ENCODE measurements around the gene ABHD16A.

ABHD16A gene

DNA sequence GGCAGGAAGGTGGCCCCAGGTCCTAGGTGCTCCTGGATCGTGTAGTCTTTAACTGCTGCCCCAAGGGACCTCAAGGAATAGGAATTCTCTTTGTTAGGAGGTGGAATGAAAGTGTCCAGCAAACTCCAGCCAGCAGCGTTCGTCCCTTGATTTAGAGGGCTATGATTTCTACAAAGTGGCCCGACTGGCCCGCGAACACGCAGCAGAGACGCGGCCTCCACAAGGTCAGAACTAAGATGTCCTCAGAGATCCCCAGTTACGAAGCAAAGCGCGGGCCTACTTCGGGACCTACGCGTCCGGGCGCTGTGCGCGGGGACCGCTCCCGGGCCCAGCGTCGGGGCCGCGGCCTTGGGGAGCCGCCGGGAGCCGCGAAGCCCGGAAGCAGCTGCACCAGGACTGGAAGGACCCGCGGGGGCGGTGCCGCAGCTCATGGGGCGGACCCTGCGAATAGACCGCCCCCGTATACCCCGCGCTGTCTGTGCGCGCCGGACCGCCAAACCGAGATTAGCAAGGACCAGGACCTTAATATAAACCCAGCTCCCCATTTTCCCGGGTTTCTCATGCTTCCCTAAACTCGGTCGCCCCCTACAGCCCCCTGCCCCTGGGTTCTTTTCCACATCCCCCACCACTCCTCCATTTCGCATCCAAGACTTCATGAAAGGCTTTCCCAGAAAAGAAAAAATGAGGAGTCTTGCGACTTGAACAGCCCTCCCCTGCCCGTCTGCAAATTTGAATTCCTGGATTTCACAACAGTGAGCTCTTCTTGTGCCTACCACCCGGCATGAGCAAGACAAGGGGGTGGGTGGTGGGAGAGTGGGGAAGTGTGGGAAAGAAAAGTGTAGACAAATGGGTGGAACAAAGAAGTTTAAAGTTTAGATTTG, 42.5 kb downstream of the ABHD16A start, which contains the start of gene C6orf47:
TSS of gene C6orf47 (minus strand) at position 398 of the 881 bp plus-strand sequence. CDS start 831 bp downstream, outside the sequence.
- DNase-seq: peak; percentile 76

DNA sequence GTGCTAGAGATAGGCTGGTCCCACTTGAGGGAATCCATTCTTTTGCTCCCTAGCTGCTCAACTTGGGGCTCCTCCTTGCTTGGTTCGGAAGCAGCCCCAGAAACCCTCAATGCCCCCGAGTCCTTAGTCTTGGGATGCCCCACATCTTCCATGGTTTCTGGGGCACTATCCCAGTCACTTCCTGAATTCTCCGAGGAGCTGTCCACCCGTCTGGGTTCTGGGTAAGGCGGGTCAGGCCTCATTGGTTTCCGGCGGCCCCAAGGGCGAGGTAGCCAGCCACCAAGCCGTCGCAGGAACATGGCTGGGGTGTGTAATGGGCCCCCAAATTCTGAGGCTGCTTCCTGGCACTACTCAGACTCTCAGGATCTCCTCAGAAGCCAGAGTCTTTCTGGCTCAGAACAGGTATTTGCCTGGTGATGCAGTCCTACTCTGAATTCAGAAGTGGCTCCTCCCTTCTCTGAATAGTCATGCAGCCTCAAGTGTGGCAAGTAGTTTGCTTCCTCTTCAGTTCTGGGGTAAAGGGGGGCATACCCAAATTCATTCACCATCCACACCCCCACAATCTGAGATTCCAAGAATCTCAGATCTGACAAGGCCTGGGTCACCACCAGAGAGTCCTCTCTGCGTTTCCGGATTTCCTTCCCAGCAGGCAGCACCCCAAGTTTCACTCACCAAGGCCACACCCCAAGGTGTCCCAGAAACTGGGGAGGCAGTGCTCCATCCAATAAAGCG, 43.3 kb downstream of the ABHD16A start:
- DNase-seq: peak; percentile 42

DNA sequence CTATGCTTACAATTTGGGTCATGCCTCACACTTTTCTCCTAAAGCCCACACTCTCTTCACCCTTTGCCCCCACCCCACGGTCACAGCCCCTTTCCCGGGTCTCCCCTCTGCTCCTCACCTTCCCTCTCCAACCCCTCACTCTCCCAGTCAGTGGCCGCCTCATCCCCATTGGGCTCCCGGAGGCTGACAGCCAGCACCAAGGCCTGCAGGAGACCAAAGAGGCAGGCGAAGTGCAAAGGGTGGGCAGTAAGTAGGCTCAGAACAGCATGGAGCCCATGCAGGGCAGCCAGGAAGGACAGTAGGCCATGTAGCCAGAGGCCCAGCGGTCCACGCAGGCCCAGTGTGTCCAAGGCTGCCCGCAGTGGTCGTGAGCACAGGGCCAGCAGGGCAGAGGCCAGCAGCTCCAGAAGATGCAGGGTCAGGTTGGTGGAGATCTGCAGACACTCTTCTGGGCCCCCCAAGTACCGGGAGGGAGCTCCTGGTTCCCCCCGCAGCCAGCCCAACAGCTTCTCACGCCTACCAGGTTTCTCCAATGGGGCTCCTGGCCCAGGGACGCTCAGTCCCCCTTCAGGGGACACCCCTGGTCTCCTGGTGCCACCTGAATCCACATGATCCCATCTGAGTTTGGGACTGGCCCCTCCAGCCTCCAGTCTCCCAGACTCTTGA, 44.0 kb downstream of the ABHD16A start:
- no peak for DNase-seq

DNA sequence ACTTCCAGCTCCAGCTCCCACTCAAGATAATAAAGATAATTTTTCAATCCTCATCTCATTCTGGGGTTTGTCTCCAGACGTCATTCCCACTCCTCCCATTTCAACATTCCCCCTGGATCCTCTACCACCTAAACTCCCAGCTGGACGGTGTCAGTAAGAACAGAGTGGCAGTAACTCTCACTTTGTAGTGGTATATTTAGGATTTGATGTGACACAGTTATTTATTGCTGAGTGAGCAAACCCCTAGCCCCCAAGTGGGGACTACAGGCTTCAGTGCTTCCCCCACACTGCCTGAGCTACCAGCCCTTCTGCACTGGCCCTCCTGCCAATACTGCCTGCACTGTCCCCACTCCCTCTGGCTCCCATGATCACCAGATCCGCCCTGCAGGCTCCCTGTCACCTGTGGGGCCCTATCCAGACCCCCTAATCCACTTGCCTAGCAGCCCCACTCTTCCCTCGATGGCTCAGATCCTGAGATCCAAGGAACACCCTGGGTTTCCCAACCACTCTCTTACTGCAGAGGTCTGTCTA, 44.9 kb downstream of the ABHD16A start:
- no peak for DNase-seq

DNA sequence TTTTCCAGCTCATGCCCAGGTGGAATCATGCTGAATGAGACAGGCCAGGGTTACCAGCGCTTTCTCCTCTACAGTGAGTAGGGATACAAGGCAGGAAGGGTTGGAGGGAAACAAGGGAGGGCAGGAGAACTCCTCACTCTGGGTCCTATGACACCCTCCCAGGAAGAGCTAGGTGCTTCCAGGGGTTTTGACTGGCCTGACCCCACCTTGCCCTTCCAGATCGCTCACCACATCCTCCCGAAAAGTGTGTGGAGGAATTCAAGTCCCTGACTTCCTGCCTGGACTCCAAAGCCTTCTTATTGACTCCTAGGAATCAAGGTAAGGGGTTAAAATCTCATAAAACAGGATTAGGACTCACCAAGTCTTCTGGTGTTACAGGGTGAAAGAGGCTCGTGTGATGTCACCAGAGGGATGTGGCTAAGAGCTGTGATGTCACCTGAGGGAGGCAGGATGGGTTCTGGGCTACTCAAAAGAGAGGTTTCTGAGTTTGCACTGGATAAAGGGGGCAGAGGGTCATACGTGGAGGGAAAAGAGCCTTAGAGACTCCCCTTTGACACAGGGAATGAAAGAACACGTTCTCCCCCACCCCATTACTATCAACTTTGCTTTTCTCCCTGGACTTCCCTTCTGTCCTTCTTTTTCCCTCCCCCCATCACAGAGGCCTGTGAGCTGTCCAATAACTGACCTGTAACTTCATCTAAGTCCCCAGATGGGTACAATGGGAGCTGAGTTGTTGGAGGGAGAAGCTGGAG, 45.5 kb downstream of the ABHD16A start:
- no peak for DNase-seq

DNA sequence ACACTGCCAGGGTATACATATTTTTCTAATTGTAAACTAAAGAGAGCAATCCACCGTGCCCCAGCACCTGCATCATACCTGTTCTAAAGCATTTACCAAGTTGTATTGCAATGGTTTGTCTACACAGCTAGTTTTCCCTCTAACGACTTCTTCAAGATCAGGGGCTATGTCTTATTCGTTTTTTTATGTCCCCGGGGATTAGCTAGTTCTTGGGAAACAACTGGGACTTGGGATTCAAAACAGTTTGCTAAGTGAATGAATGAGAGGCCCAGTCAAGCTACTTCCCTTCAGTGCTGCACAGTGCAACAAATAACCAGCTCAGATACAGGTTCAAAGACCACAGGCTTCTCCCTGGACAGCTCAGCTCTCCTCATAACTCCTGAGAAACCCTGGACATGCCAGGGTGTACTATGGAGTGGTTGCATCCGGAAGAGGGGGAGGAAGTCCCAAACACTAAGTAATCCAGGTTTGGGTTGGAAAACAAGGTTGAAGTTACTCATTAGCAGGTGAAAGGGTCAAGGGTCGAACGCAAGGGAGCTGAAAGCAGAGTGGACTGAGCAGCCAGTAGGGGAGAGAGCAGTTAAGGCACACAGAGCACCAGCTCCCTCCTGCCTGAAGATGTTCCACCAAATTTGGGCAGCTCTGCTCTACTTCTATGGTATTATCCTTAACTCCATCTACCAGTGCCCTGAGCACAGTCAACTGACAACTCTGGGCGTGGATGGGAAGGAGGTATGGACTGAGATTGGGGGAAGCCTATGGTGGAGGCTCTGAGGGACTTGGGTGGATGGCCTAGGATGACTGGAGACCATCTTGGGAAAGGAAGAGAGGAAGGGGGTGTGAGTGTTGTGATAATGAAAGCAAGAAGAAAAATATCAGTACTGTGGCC, 47.5 kb downstream of the ABHD16A start, which contains the start of gene APOM:
TSS of gene APOM (plus strand) at position 546 of the 889 bp plus-strand sequence. CDS start at position 619, 73 bp downstream.
- no peak for DNase-seq

DNA sequence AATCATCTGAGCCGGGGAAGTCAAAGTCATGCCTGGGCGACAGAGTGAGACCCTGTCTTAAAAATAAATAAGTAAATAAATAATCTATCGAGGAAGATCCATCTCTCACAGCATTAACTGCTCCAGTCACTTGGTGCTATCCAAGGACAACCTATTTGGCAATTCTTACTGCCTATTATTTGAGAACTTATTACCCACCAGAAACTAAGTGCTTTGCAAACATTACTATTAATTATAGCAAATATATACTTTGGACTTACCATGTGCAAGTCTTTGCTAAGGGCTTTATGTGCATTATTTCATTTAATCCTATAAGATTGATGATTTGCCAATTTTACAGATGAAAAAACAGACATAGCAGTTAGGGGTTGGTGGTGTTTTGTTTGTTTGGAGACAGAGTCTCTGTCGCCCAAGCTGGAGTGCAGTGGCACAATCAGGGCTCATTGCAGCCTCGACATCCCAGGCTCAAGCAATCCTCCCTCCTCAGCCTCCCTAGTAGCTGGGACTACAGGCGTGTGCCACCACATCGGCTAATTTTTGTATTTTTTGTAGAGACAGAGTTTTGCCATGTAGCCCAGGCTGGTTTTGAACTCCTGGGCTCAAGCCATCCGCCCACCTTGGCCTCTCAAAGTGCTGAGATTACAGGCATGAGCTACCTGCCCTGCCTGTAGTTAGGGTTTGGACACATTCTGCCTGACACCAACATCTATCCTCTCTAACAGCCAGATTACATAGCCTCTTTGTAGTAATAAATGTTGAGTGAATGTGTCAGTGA, 48.4 kb downstream of the ABHD16A start:
- no peak for DNase-seq

DNA sequence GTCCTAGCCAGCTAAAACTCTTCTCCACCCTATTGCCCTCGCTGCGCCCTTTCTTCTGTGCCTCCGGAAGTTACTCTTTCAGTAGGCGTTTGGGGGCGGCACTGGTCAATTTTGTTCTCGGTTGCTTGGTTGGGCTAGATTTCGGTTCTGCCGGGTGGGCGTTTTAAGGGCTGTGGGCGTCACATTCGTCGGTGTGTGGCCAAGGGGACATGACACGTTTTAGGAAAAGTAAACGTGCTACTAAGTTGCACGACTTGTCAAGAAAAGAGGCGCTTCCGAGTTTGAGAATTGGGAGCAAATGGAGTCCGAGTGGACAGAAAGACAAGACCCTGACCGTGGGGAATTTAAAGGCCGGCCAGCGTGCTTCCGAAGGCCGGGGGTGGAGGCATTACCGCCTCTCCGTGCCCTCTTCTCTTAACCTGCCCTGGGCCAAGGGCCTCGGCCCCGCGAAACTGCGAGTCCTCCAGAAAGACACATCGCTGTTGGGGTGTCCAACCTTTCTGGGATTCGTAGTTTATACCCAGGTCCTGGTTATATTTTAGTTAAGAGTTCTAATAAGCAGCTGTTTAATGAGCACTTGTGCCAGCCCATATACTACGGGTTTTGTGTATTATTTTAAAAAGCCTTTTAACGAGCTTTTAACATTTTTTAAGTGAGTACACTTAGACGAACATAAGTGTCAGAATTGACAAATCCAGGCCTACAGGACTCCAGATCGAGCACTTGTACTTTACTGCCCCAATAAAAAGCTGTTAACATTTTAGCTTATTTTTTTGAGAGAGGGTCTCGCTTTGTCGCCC, 50.0 kb downstream of the ABHD16A start:
- peak; percentile 89 for DNase-seq

DNA sequence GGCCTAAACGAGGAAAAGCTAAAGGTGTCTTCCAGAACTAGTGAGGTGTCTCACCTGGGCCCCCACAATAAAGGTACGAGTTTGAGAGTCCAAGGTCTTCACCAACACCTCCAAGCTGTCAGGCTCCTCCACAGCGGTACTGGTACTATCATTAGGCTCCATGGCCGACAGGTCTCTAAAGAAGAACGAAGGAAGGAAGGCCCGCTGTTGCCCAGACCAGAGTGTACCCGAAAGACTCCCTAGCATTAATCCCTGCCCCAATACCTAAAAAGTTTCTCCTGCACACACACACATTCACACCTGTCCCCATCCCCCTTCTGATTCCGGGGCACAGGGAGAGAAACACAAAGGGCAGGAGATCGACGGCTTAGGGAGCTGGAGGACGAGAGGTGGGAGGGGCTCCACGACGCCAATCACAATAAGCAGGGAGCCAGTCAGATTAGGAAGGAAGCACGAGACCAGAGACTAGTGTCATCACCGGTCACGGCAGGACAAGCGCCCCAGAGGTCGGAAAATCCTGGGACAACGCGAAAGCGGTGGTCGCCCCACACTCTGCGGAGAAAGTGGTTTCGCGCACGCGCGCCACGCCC, 51.4 kb downstream of the ABHD16A start:
- no peak for DNase-seq

DNA sequence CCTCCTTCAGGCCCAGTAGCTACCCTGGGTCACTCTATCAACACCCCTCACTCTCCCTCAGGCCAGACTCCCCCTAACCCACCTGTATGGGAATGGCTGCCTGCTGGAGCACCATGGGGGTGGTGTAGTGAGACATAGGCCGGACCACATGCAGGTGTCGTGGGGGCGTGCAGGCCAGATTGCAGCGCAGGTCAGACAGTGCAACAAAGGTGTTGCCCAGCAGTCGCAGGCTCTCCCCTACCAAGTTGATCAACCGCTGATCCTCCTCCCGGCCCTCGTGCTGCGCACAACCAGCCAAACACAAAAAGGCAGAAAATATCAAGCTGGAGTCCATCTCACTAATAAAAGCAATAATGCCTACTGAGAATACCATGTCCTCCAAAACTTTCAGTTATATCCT, 57.8 kb downstream of the ABHD16A start:
- no peak for DNase-seq

DNA sequence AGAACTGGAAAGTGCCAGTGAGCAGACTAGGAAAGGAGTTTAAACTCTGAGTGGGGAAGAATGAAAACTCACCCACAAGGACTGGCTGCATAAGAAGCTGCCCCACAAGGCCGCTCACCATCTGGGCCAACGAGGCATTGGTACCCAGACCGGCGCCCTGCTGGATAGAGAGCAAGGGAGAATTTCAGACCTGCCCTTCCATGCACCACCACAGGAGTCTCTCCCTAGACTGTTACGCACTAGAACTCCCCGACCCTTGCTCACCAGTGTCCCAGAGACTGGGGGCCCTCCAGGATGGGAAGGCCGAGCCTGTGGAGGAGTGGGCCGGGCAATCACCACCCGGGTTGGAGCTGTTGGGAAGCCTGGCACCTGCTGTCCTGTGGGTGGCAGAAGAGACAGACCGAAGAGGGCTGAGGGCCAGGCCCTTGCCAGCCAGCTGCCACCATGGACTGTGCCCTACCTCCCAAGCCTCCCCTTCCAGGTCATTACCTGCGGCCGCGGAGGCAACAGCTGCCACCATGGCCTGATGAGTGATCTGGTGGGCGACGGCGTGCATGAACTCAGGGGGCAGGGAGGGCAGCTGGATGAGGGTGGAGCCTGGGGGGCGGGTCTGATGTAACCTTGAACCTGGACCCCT, 59.2 kb downstream of the ABHD16A start:
- DNase-seq: no peak

DNA sequence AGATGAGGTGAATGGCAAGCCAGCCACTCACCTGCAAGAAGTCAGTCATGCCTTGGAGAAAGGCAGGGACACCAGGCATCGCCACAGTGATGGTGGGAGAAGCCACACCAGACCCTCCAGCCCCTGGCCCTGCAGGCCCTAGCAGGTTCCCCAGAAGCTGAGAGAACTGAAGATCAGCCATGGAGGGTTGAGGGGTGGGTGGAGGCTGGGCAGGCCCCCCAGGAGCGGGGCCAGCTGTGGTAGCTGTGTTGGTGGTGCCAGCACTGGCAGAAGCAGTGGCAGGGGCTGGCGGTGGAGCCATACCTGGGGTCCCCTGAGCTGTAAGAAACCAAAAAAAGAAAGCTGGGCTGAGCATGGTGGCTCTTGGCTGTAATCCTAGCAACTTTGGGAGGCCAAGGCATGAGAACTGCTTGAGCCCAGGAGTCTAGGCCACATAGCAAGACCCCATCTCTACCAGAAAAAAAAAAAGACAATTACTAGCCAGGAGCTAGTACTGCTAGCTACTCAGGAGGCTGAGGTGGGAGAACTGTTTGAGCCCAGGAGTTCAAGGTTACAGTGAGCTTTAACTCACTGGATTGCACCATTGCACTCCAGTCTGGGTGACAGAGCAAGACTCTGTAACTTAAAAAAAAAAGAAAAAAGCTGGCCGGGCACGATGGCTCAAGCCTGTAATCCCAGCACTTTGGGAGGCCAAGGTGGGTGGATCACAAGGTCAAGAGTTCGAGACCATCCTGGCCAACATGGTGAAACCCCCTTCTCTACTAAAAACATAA, 60.1 kb downstream of the ABHD16A start:
- DNase-seq: no peak

DNA sequence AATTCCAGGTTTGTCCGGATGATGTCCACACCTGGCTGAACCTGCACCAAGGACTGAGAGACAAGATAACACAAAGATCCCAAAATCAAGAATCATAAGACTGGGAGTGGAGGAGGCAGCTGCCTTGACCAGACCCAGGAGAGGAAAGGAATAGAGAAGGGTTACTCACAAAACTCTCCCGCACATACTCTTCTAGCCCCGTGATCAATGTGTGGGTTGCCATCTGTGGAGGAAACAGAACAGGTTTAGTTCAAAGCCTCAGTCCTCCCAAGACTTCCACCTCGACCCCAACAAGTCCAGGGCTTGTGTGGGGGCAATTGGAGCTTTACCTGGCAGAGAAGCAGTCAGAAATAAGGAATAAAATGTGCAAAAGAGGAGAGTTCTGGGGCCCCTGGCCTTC, 61.8 kb downstream of the ABHD16A start:
- DNase-seq: no peak

DNA sequence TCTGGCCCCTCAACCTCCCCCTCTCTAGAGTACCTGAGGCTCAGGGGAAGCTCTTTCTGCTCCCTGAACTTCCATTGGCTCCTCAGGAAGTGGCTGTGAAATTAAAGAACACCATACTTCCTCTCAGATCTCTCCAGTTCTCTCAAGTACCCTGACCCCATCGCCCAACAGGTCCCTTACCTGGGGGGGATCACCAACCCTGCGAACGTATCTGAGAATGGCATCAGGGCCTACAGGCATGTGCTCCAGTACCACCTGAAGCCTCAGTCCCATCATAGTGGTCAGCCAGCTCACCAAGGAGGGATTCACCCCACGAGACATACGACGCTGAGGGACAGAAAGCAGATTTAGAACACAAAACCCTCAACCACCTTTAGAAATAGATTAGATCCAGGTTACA, 62.5 kb downstream of the ABHD16A start:
- DNase-seq: no peak

DNA sequence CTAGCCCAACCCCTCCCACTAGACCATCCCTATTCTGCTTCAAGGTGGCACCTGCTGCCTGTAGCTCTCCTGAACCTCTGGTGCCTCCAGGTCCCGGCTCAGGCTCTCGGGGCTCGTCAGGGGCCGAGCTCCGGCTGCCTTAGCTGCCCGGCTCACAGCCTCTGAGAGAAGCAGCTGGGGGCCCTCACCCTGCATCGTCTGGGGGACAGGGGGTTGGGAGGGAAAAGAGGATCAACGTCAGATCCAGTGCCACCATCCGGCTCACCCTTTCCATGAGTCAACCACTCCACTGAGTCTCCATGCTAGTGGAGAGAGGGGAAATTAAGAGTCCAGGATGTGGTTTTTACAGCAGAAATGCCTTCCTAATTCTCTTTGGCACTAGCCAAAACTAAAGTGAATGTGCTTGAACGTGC, 63.7 kb downstream of the ABHD16A start:
- DNase-seq: peak; percentile 28

DNA sequence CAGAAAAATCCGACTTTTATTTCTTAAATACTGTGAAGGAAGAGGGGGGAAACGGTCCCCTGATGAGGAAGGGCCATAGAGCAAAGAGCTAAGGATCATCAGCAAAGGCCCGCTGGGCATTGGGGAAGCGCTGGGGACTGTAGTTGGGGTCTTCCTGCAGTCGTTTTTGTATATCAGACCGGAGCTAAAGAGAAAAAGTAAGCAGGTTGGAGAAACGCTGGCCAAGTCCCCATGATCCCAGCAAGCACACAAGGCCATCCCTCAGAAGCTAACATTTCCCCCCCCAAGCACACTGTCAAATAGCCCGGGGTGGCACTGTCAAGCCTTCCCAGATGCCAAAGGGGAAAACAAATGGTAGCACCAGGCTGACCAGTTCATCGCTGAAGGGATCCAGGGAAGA, 64.1 kb downstream of the ABHD16A start:
- no peak for DNase-seq
